Stomach smooth muscle (tissue), 2 donors: ENCODE measurements around the gene KAZALD1.

Experiments used
- H3K27ac ChIP-seq: one replicate; pipeline ENCODE4 v1.7.0; 2013; ENCODE audit warnings: mild to moderate bottlenecking, low read length, inconsistent platforms
- H3K27me3 ChIP-seq, 2 donors: one replicate each; pipeline ENCODE4 v1.7.0; 2013; ENCODE audit warnings: low read length in 2 of 2; ENCODE audit not compliant: insufficient read depth in 2 of 2, control insufficient read depth in 1 of 2
- H3K36me3 ChIP-seq, 2 donors: one replicate each; pipeline ENCODE4 v1.7.0; 2013; ENCODE audit warnings: low read length in 2 of 2; ENCODE audit not compliant: control insufficient read depth in 2 of 2, insufficient read depth in 2 of 2
- H3K4me1 ChIP-seq: one replicate; pipeline ENCODE4 v1.7.0; 2013; ENCODE audit warnings: low read length; ENCODE audit not compliant: control insufficient read depth, insufficient read depth
- H3K4me3 ChIP-seq, 2 donors: one replicate each; pipeline ENCODE4 v1.7.0; 2013; ENCODE audit warnings: low read length in 2 of 2
- H3K9ac ChIP-seq, 2 donors: one replicate each; pipeline ENCODE4 v1.7.0; 2013; ENCODE audit warnings: low read length in 2 of 2, mild to moderate bottlenecking in 1 of 2
- H3K9me3 ChIP-seq, 2 donors: one replicate each; pipeline ENCODE4 v1.7.0; 2013; ENCODE audit warnings: low read length in 2 of 2; ENCODE audit not compliant: control insufficient read depth in 2 of 2
- donor health status: healthy.
- donor health status: Pancreatic carcinoma.

The KAZALD1 gene

DNA sequence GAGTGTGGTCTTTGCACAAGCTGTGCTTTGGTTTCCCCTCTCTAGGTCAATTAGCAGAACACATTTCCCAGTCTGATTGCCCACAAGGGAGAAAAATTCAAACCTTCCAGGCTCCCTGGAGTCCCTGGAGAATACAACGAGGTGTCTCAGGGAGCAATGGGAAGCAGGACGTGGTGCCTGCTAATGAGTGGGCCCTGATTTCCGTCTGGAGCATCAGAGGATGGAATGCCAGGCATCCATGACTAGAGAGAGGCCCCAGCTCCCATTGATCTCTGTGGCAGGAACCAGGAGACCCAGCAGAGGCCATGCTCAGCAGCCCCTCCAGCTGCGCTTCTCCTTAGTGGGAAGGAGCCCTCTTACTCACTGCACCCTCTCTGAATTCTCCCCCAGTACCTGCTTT, 36.1 kb downstream of the KAZALD1 start:
- peaks cover 0 to 7% of the 10 kb centered on the region in 2 donors for H3K9me3 ChIP-seq
- H3K4me3 ChIP-seq: no peak overlapping the region
- H3K27me3 ChIP-seq: peaks cover 30 to 54% of the 10 kb centered on the region in 2 donors
- no peaks in the 10 kb centered on the region for H3K4me1 ChIP-seq
- H3K27ac ChIP-seq: no peak overlapping the region
- no peak overlapping the region for H3K9ac ChIP-seq
- H3K36me3 ChIP-seq: no peaks in the 10 kb centered on the region

DNA sequence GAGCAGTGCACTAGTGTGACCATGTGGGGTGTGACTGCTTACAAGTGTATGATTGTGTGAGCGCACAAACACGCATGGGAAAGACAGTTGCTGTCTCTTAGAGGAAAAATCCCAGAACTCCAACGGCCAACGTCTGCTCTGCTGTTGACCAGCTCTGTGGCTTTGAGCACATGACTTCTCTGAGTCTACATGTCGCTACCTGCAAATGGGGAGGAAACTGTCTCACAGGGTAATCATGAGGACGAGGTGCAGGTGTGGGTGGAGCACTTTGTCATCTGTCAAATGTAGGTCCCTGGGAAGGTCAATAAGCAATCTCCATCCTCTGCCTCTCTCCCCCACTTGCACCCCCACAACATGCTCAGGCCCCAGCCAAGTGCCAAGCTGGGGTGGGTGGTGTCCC, 38.1 kb downstream of the KAZALD1 start:
- Histone ChIP-seq H3K27me3 (peaks cover 18 to 44% of the 10 kb centered on the region in 2 donors), H3K27ac (no peak overlapping the region)

DNA sequence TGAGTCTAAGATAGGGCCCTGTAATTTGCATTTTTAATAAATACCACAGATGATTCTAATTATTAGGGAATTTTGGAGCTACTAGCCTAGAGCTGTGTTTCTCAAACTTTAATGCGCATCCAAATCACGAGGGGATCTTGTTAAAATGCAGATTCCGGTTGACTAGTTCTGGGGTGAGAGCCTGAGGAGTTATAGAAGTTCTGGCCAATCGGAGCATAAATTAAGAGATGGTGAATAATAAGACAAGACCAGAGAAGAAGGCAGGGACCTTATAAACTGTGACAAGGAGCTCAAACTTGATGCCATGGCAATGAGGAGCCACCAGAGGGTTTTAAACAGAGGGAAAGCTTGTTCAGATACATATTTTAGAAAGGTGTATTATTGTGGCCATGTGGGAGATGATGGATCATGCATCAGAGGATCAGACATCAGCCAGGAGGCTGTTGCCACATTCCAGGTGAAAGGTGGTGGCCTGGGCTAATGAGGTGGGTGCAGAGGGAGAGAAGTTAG, 39.6 kb downstream of the KAZALD1 start:
- Histone ChIP-seq H3K4me3 (no peak overlapping the region), H3K9me3 (peaks cover 0 to 7% of the 10 kb centered on the region in 2 donors), H3K27ac (no peak overlapping the region), H3K9ac (no peak overlapping the region), H3K4me1 (no peaks in the 10 kb centered on the region), H3K27me3 (peaks cover 12 to 30% of the 10 kb centered on the region in 2 donors), H3K36me3 (no peaks in the 10 kb centered on the region)

More for the DNA sequence above, 38.1 kb downstream of the KAZALD1 start:
- H3K9me3 ChIP-seq: peaks cover 0 to 7% of the 10 kb centered on the region in 2 donors
- no peak overlapping the region for H3K9ac ChIP-seq
- H3K4me3 ChIP-seq: no peak overlapping the region
- no peaks in the 10 kb centered on the region for H3K36me3 ChIP-seq
- H3K4me1 ChIP-seq: no peaks in the 10 kb centered on the region

DNA sequence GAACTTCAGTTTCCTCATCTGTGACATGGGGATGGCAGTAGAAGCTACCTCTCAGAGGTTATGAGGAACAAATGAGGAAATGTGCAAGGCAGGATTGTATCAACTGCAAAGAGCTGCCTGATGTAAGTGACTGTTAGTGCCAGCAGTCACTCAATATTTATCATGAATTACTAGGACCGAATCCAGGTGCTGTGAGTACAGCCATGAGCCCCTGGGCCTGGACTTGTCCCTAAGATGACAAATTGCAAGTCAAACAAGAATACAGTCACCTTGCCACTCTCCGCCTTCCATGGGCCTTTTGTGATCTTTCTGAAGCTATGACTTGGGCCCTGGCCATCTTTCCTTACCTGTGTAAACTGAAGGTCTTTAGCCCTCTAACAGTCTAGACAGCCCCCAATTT, 41.6 kb downstream of the KAZALD1 start:
- peaks cover 25 to 35% of the 10 kb centered on the region in 2 donors for H3K27me3 ChIP-seq
- no peaks in the 10 kb centered on the region for H3K4me1 ChIP-seq

DNA sequence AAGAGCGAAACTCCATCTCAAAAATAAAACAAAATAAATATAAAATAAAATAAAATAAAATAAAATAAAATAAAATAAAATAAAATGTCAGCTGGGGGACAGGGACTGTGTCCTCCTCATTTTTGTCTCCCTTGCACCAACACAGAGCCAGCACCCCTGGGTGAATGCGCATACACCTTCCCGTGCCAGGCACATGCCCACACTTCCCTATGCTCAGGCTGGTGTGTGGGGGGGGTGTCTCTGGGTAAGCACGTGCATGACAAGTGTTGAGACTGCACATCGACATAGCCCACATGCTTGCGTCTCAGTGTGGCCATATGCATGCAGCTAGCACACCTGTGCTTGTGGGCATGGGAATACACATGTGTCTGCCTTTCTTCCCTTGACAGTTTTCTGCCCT, 44.6 kb downstream of the KAZALD1 start:
- H3K27ac ChIP-seq: no peak overlapping the region
- H3K4me1 ChIP-seq: no peaks in the 10 kb centered on the region
- H3K27me3 ChIP-seq: peaks cover 13 to 22% of the 10 kb centered on the region in 2 donors
- no peak overlapping the region for H3K4me3 ChIP-seq
- no peaks in the 10 kb centered on the region for H3K36me3 ChIP-seq
- H3K9ac ChIP-seq: no peak overlapping the region
- H3K9me3 ChIP-seq: no peaks in the 10 kb centered on the region

More for the DNA sequence above, 41.6 kb downstream of the KAZALD1 start:
- Histone ChIP-seq H3K4me3 (no peak overlapping the region), H3K27ac (no peak overlapping the region), H3K9me3 (peaks cover 0 to 7% of the 10 kb centered on the region in 2 donors), H3K9ac (no peak overlapping the region), H3K36me3 (no peaks in the 10 kb centered on the region)

DNA sequence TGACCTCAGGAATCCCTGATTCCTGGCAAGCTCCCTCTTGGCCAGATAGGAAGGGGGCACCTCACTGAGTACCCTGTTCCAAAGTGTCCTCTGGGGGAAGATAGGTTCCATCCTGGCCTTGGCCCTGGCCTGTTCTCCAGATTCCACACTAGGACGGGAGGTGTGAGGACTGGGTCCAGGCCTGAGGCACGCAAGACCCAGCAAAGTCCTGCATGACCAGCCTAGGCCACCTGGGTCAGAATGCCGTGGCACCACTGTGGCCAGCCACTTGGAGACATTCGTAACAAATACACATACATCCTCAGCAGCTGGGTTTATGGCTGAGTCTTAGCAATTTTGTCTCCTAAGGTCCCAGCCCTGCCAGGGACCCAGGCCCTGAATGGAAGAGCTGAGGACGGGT, 46.0 kb downstream of the KAZALD1 start:
- no peak overlapping the region for H3K4me3 ChIP-seq
- H3K36me3 ChIP-seq: no peaks in the 10 kb centered on the region
- peaks cover 16 to 21% of the 10 kb centered on the region in 2 donors for H3K27me3 ChIP-seq
- no peaks in the 10 kb centered on the region for H3K4me1 ChIP-seq
- H3K9ac ChIP-seq: no peak overlapping the region
- no peaks in the 10 kb centered on the region for H3K9me3 ChIP-seq
- H3K27ac ChIP-seq: no peak overlapping the region

DNA sequence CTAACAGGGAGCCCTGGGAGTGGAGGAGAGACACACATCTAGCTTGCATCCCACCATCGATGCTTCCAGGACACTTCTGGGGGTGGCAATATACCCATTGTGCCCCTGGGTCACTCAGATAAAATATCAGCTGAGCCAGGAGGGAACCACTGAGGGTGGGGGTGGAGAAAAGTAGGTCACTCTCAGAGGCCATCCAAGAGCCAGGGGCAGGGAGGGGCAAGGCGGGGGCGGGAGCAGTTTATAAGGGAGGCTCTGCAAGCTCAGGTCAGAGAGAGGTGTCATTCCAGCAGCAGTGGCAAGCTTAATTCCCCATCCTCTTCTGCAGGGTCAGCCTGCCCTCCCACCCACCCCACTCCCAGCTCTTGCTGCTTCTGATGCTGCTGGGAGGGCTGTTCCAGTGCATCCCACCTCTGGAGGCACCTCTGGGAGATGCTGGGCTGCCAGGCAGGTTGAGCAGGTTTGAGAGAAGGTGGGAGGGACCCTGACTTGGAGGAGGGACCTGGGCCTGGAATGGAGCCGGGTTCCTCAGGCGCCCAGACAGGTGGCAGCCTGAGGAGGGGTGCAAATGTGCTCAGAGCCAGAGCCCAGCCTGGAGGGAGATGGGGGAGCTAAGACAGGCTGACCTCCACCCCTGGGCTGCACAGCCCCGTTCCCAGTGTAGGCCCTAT, 49.2 kb downstream of the KAZALD1 start:
- Histone ChIP-seq H3K27ac (no peak overlapping the region), H3K4me3 (no peak overlapping the region), H3K36me3 (no peaks in the 10 kb centered on the region), H3K9ac (no peak overlapping the region), H3K9me3 (no peaks in the 10 kb centered on the region), H3K4me1 (no peaks in the 10 kb centered on the region), H3K27me3 (peaks cover 27 to 28% of the 10 kb centered on the region in 2 donors)

DNA sequence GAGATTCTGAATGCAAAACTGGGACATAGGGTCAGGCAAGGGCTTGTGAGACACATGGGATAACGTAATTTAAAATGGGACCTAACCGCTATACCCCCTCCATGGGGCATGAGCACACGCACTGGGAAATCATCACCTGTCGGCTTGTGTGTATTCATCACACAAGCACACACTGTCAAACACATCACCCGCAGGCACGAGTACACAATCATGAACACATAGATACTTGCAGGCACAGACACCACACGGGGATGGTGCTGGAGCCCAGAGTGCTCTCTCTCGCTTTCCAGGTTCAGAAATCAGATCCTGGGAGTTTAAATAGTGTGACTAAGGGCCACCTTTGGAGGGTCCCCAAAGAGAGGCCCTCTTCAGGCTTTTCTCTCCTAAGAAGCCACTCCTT, 49.8 kb downstream of the KAZALD1 start:
- Histone ChIP-seq H3K36me3 (no peaks in the 10 kb centered on the region), H3K27me3 (peaks cover 27 to 33% of the 10 kb centered on the region in 2 donors), H3K4me1 (no peaks in the 10 kb centered on the region), H3K4me3 (no peak overlapping the region), H3K9ac (no peak overlapping the region), H3K9me3 (no peaks in the 10 kb centered on the region), H3K27ac (no peak overlapping the region)

DNA sequence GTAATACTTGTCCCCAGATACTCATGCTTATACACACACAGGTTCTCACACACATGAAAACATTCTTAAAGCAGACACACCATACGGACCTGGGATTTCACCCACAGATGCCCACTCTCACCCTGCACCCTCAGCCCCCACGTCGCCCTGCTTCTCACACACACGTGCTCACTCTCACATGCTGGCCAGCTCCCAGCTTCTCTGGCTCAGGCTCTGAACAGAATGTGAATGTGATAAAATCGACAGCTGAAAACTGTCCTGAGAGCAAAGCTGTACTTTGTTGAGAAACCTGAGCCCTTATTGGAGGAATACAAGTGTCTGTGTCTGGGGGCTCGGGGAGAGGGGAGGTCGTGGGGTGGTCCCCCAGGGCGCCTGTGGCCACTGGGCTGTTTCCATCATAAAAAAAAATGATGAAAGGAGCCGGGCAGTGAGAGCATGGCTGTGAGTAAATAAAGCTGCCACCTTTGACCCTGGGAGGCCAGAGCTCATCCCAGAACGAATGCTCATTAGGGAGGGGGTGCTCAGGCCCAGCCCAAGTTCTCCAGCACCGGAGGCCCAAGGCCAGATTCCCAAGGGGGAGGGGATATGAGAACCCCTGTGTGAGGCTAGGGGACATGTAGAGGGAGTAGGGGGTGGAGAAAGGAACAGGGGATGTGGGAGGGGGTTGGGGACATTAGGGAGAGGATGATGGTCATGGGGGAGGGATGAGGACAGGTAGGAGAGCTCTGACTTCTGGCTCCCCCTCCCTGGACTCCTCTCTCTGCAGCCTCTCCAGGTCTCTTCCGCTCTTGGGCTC, 51.2 kb downstream of the KAZALD1 start:
- Histone ChIP-seq H3K27me3 (peaks cover 18 to 25% of the 10 kb centered on the region in 2 donors), H3K9me3 (no peaks in the 10 kb centered on the region), H3K4me3 (no peak overlapping the region)

DNA sequence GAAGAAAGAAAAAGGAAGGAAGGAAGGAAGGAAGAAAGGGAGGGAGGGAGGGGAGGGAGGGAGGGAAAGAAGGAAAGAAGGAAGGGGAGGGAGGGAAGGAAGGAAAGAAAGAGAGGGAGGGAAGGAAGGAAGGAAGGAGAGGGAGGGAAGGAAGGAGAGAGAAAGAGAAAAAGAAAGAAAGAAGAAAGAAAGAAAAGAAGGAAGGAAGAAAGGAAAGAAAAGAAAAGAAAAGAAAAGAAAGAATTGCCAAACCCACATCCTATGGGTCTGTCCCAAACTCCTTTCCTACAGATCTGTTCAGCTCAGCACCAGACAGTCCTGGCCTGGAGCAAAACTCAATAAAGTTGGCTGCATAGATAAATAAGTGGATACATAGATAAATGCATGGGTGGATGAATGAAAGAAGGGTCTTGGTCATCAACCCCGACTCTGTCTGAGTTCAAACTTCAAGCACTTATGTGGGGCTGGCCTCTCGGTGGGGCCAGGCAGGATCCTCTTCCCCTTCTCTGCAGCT, 52.2 kb downstream of the KAZALD1 start:
- Histone ChIP-seq H3K9me3 (no peaks in the 10 kb centered on the region), H3K4me1 (no peaks in the 10 kb centered on the region), H3K36me3 (no peaks in the 10 kb centered on the region), H3K27me3 (peaks cover 18 to 29% of the 10 kb centered on the region in 2 donors), H3K4me3 (no peak overlapping the region), H3K9ac (no peak overlapping the region), H3K27ac (no peak overlapping the region)

More for the DNA sequence above, 51.2 kb downstream of the KAZALD1 start:
- Histone ChIP-seq H3K9ac (no peak overlapping the region), H3K27ac (no peak overlapping the region), H3K4me1 (no peaks in the 10 kb centered on the region), H3K36me3 (no peaks in the 10 kb centered on the region)
